ENCODE measurements around the gene PRTFDC1. TPM values are rescaled to one million over a fixed set of nuclear protein-coding genes. Genes with fewer than 3 reads are reported as not detected.
A peak's percentile ranks its signal among the peaks of the same experiment; 100 is the strongest.

PRTFDC1 gene
- total RNA-seq, 1 donor from 2014 or later, result 1.5 TPM

DNA sequence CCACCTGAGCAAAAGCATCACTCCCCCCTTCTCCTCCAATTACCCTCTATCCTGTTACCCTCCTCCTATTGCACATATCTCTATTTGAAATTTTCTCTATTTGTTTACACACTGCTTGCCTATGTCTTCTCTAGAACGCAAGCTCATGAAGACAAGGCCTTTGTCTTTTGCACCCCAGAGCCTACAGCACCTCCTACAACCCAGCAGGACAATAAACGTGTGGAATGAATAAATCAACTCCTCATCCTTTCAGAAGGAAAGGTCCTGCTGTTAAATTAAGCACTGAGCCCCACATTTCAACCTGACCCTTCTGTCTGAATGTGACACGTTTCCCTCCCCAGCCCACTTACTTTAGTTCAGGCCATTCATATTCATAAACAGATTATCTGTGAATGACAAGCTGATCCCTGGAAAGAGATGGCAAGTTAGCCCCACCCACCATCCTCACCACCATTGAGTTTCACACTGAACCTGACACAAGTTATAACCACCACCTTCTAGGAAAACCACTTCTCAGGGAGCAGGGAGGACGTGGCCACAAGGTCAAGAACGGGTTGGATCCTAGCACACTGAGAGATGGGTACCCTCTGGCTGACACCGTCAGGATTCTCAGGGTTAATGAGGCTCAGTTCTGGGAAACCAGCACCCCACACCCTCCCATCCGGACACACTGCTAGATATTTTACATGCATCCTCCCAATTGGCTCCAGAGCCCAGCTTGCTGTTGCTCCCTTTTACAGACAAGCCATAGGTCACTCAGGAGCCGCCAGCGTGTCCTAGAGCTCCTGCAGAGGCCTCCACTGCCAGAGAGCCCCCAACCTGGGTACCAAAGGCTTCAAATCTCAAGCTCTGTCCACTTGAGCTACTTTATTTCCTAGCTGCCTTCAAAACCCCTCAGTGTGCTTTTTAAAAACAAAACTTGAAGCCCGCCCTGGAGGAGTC is 934 bp downstream of the PRTFDC1 start:
- H3K4me3 ChIP-seq, result peak overlapping the region; percentile 78
- DNase-seq, result no peak
- TF ChIP-seq CTCF (IDR thresholded peaks at IDR 0.05; ENCODE audit: borderline replicate concordance), result no peak
- no peaks in the 10 kb centered on the region for H3K9me3 ChIP-seq (replicated peaks)
- H3K27me3 ChIP-seq (ENCODE audit: low read depth), result no peaks in the 10 kb centered on the region
- peaks cover 42% of the 10 kb centered on the region for H3K4me1 ChIP-seq
- intact Hi-C loops (cut with micrococcal nuclease), result no loop called here
- peak overlapping the region; percentile 89 for H3K27ac ChIP-seq (replicated peaks)
- H3K36me3 ChIP-seq, result no peaks in the 10 kb centered on the region

DNA sequence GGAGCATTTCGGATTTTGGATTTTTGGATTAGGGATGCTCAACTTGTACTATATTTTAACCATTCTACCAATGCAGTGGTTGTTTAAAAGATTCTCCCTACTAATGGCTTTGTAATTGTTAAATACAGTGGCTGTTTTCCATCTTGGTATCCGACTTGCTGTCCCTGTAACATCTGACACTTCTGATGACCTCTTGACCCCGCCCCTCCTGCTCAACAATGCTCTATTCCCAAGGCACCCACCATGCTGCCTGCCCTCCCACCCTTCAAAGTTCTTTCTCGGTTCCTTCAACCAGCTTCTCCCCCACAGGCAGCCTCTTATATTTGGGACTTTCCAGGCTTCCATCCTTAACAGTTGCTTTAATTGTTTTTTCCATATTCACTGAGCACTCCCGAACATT is 2.0 kb downstream of the PRTFDC1 start:
- Histone ChIP-seq H3K4me3 (no peak overlapping the region), H3K9me3 (replicated peaks) (no peaks in the 10 kb centered on the region), H3K36me3 (no peaks in the 10 kb centered on the region), H3K4me1 (peaks cover 47% of the 10 kb centered on the region), H3K27ac (replicated peaks) (peak overlapping the region; percentile 89), H3K27me3 (ENCODE audit: low read depth) (no peaks in the 10 kb centered on the region)
- TF ChIP-seq CTCF (IDR thresholded peaks at IDR 0.05; ENCODE audit: borderline replicate concordance), result no peak
- intact Hi-C loops (cut with micrococcal nuclease), result no loop called here
- DNase-seq, result no peak

DNA sequence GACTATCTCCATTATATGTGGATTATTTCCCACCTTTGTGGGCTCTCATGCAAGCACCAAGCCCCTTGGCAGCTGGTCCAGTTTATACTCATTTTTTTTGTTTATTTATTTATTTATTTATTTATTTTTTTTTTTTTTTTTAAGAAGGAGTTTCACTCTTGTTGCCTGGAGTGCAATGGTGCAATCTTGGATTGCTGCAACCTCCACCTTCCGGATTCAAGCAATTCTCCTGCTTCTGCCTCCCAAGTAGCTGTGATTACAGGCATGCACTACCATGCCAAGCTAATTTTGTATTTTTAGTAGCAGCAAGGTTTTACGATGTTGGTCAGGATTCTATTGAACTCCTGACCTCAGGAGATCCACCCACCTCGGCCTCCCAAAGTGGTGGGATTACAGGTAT is 2.8 kb downstream of the PRTFDC1 start:
- H3K4me3 ChIP-seq, result no peak overlapping the region
- H3K36me3 ChIP-seq, result no peaks in the 10 kb centered on the region
- no peak for TF ChIP-seq CTCF (IDR thresholded peaks at IDR 0.05; ENCODE audit: borderline replicate concordance)
- no peak for DNase-seq
- intact Hi-C loops (cut with micrococcal nuclease), result no loop called here
- H3K9me3 ChIP-seq (replicated peaks), result no peaks in the 10 kb centered on the region
- H3K27me3 ChIP-seq (ENCODE audit: low read depth), result no peaks in the 10 kb centered on the region
- peaks cover 47% of the 10 kb centered on the region for H3K4me1 ChIP-seq
- H3K27ac ChIP-seq (replicated peaks), result no peak overlapping the region

- intact Hi-C loops (cut with micrococcal nuclease), result no loop called here
- Histone ChIP-seq H3K4me3 (no peak overlapping the region), H3K9me3 (replicated peaks) (no peaks in the 10 kb centered on the region), H3K4me1 (peaks cover 36% of the 10 kb centered on the region), H3K36me3 (no peaks in the 10 kb centered on the region), H3K27ac (replicated peaks) (peak overlapping the region; percentile 75), H3K27me3 (ENCODE audit: low read depth) (no peaks in the 10 kb centered on the region)
- no peak for TF ChIP-seq CTCF (IDR thresholded peaks at IDR 0.05; ENCODE audit: borderline replicate concordance)
- DNase-seq, result no peak
Observed at GRCh38 chr10:24947304-24948097, 4.9 kb downstream of the PRTFDC1 start.

DNA sequence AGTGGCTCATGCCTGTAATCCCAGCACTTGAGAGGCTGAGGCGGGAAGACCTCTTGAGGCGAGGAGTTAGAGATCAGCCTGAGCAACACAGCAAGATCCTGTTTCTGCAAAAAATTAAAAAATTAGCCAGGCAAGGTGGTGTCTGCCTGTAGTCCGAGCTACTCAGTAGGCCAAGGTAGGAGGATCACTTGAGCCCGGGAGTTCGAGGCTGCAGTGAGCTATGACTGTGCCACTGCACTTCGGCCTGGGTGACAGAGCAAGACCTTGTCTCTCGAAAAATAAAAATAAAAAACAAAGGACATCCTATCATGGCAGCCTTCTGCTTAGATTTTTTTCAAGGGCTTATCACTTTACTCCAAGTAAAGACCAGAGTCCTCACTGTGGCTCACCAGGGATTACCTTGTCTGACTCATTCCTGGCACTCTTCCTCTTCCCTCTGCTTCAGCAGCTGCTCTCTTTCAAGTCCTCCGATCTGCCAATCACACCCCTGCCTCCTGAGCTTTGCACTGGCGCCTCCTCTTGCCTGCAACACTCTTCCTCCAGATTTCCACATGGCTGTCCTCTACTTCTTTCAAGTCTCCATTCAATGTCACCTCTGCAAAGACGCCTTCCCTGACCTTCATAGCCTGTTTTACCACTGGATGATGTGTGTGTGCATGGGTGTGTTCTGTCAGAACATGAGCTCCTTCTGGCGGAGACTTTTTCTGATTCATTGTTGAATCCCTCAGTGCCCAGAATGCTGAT is 7.7 kb downstream of the PRTFDC1 start:
- intact Hi-C loops (cut with micrococcal nuclease), result no loop called here
- no peaks in the 10 kb centered on the region for H3K36me3 ChIP-seq
- peaks cover 19% of the 10 kb centered on the region for H3K4me1 ChIP-seq
- H3K27ac ChIP-seq (replicated peaks), result no peak overlapping the region
- no peaks in the 10 kb centered on the region for H3K9me3 ChIP-seq (replicated peaks)
- no peak for TF ChIP-seq CTCF (IDR thresholded peaks at IDR 0.05; ENCODE audit: borderline replicate concordance)
- H3K27me3 ChIP-seq (ENCODE audit: low read depth), result no peaks in the 10 kb centered on the region
- no peak for DNase-seq
- no peak overlapping the region for H3K4me3 ChIP-seq
